H9 (cell line): Measurements from ENCODE around the gene EDN3. TPM values are rescaled to one million over a fixed set of nuclear protein-coding genes. Genes with fewer than 3 reads are reported as not detected.
"Not testable (repeated sequence)": the region's sequence is repeated elsewhere in the genome, so short reads cannot be mapped to it uniquely, and the experiment has no call there.

Experiments
- DNase-seq: peaks from one replicate; pipeline ENCODE4 v3.0.0-alpha.2; 2017
- H2AFZ ChIP-seq: one replicate; pipeline ENCODE4 v1.6.1; 2013; ENCODE audit warnings: mild to moderate bottlenecking, low read length, control low read depth, moderate library complexity
- H2AK5ac ChIP-seq: 2 replicates; pipeline ENCODE4 v1.6.1; 2013; ENCODE audit warnings: low read length, control low read depth, mixed read lengths; ENCODE audit not compliant: insufficient read length
- H2BK120ac ChIP-seq: one replicate; pipeline ENCODE4 v1.6.1; 2013; ENCODE audit warnings: low read depth, mild to moderate bottlenecking, low read length, control low read depth, inconsistent platforms; ENCODE audit not compliant: poor library complexity, severe bottlenecking
- H2BK12ac ChIP-seq: 2 replicates; pipeline ENCODE4 v1.6.1; 2013; ENCODE audit warnings: low read length, control low read depth, mixed read lengths, low read depth; ENCODE audit not compliant: insufficient read length
- H2BK15ac ChIP-seq: 2 replicates; pipeline ENCODE4 v1.6.1; 2013; ENCODE audit warnings: low read depth, low read length, control low read depth
- H2BK20ac ChIP-seq: one replicate; pipeline ENCODE4 v1.6.1; 2013; ENCODE audit warnings: low read depth, mild to moderate bottlenecking, low read length, control low read depth, inconsistent platforms; ENCODE audit not compliant: poor library complexity, severe bottlenecking
- H2BK5ac ChIP-seq: 2 replicates; pipeline ENCODE4 v1.6.1; 2013; ENCODE audit warnings: low read length, control low read depth, mixed read lengths; ENCODE audit not compliant: insufficient read length
- H3K14ac ChIP-seq: 2 replicates; pipeline ENCODE4 v1.6.1; 2013; ENCODE audit warnings: low read length, control low read depth; ENCODE audit not compliant: insufficient read depth
- H3K18ac ChIP-seq: 2 replicates; pipeline ENCODE4 v1.6.1; 2013; ENCODE audit warnings: low read depth, mild to moderate bottlenecking, mixed read lengths, low read length, control low read depth; ENCODE audit not compliant: insufficient read length
- H3K23ac ChIP-seq: 2 replicates; pipeline ENCODE4 v1.6.1; 2013; ENCODE audit warnings: low read length, control low read depth, mixed read lengths, low read depth; ENCODE audit not compliant: insufficient read length
- H3K23me2 ChIP-seq: 2 replicates; pipeline ENCODE4 v1.6.1; 2013; ENCODE audit warnings: low read depth, mild to moderate bottlenecking, mixed read lengths, low read length, control low read depth; ENCODE audit not compliant: insufficient read length, poor library complexity, severe bottlenecking
- H3K27ac ChIP-seq: 2 replicates; pipeline ENCODE4 v1.5.1; 2013; ENCODE audit warnings: low read length, control low read depth, mixed read lengths, low read depth; ENCODE audit not compliant: insufficient read length
- H3K27me3 ChIP-seq: 2 replicates; pipeline ENCODE4 v1.6.1; 2013; ENCODE audit warnings: low read length, control low read depth, inconsistent platforms; ENCODE audit not compliant: insufficient read depth
- H3K4ac ChIP-seq: 2 replicates; pipeline ENCODE4 v1.6.1; 2013; ENCODE audit warnings: low read depth, mild to moderate bottlenecking, control low read depth, inconsistent platforms, low read length, moderate library complexity
- H3K4me1 ChIP-seq: 2 replicates; pipeline ENCODE4 v1.6.1; 2013; ENCODE audit warnings: low read length, control low read depth, inconsistent platforms; ENCODE audit not compliant: insufficient read depth
- H3K4me2 ChIP-seq: 2 replicates; pipeline ENCODE4 v1.6.1; 2013; ENCODE audit warnings: low read length, control low read depth, mixed read lengths; ENCODE audit not compliant: insufficient read length, insufficient read depth
- H3K56ac ChIP-seq: 2 replicates; pipeline ENCODE4 v1.6.1; 2013; ENCODE audit warnings: low read depth, mild to moderate bottlenecking, mixed read lengths, low read length, control low read depth; ENCODE audit not compliant: insufficient read length
- H3K79me1 ChIP-seq: 2 replicates; pipeline ENCODE4 v1.6.1; 2013; ENCODE audit warnings: low read depth, mild to moderate bottlenecking, moderate library complexity, low read length, control low read depth, inconsistent platforms; ENCODE audit not compliant: insufficient read depth, poor library complexity, severe bottlenecking
- H3K79me2 ChIP-seq: 2 replicates; pipeline ENCODE4 v1.6.1; 2013; ENCODE audit warnings: low read length, control low read depth, inconsistent platforms; ENCODE audit not compliant: insufficient read depth
- H3K9ac ChIP-seq: 2 replicates; pipeline ENCODE4 v1.6.1; 2013; ENCODE audit warnings: low read length, control low read depth, mixed read lengths; ENCODE audit not compliant: insufficient read length; ENCODE audit errors: extremely low read depth
- H3K9me3 ChIP-seq: one replicate; pipeline ENCODE4 v1.6.1; 2013; ENCODE audit warnings: low read depth, low read length, inconsistent platforms; ENCODE audit not compliant: control insufficient read depth
- H3T11ph ChIP-seq: one replicate; pipeline ENCODE4 v1.6.1; 2013; ENCODE audit warnings: mild to moderate bottlenecking, low read length, control low read depth, inconsistent platforms
- H4K20me1 ChIP-seq: one replicate; pipeline ENCODE4 v1.6.1; 2013; ENCODE audit not compliant: control insufficient read depth, insufficient read length, insufficient read depth
- H4K5ac ChIP-seq: 2 replicates; pipeline ENCODE4 v1.6.1; 2013; ENCODE audit warnings: low read depth, mild to moderate bottlenecking, mixed read lengths, low read length, control low read depth; ENCODE audit not compliant: insufficient read length
- H4K8ac ChIP-seq: replicated peaks from 2 replicates; pipeline ENCODE4 v1.6.1; 2013; ENCODE audit warnings: low read length, control low read depth, mixed read lengths, low read depth; ENCODE audit not compliant: insufficient read length
- H4K91ac ChIP-seq: 2 replicates; pipeline ENCODE4 v1.6.1; 2013; ENCODE audit warnings: low read depth, mild to moderate bottlenecking, moderate library complexity, mixed read lengths, low read length, control low read depth; ENCODE audit not compliant: insufficient read length
- H3K27ac Mint-ChIP-seq, 3 experiments: 2 replicates in 2 of 3; 3 replicates in 1 of 3; pipeline ENCODE4 v1.8.0; 2020 to 2021; ENCODE audit warnings: mixed read lengths in 3 of 3, mild to moderate bottlenecking in 1 of 3, moderate library complexity in 1 of 3
- H3K27me3 Mint-ChIP-seq: 2 replicates; pipeline ENCODE4 v1.8.0; 2021; ENCODE audit warnings: low read depth, mild to moderate bottlenecking, moderate library complexity, mixed read lengths
- H3K36me3 Mint-ChIP-seq, 3 experiments: 2 replicates in 2 of 3; 3 replicates in 1 of 3; pipeline ENCODE4 v1.8.0; 2020 to 2021; ENCODE audit warnings: low read depth in 3 of 3, mixed read lengths in 3 of 3; ENCODE audit not compliant: insufficient read depth in 1 of 3
- H3K4me1 Mint-ChIP-seq, 2 experiments: 2 replicates each; pipeline ENCODE4 v1.8.0; 2020; ENCODE audit warnings: mixed read lengths in 2 of 2
- H3K4me3 Mint-ChIP-seq, 2 experiments: 2 replicates in 1 of 2; 3 replicates in 1 of 2; pipeline ENCODE4 v1.8.0; 2020 to 2021; ENCODE audit warnings: mild to moderate bottlenecking in 2 of 2, mixed read lengths in 2 of 2, moderate library complexity in 1 of 2
- H3K9me3 Mint-ChIP-seq, 2 experiments: 2 replicates in 1 of 2; 3 replicates in 1 of 2; pipeline ENCODE4 v1.8.0; 2020; ENCODE audit warnings: mild to moderate bottlenecking in 2 of 2, mixed read lengths in 2 of 2, moderate library complexity in 1 of 2
- WGBS: extraction: QIAGEN DNeasy Blood & Tissue Kit; methylation state at CpG from one replicate; pipeline ENCODE4 v1.1.7; 2013; ENCODE audit warnings: missing lambda C conversion rate, low lambda C conversion rate, mixed read lengths; ENCODE audit not compliant: insufficient read length; ENCODE audit errors: extremely low coverage; 5-methylcytosine and 5-hydroxymethylcytosine counted together
- total RNA-seq: library from RNA; stranded (reverse); gene quantifications from 2 replicates; pipeline ENCODE4 v1.2.1, GENCODE V29; 2021
- TF ChIP-seq, protein P1 (sequence below): fragments of 200-600 bp; sonication (generic); conservative IDR thresholded peaks from 3 replicates; pipeline ENCODE4 v1.8.0; 2021; ENCODE audit warnings: antibody characterized with exemption, mild to moderate bottlenecking

The EDN3 gene
- total RNA-seq, 1 experiment from 2014 or later, result 0.20 TPM

DNA sequence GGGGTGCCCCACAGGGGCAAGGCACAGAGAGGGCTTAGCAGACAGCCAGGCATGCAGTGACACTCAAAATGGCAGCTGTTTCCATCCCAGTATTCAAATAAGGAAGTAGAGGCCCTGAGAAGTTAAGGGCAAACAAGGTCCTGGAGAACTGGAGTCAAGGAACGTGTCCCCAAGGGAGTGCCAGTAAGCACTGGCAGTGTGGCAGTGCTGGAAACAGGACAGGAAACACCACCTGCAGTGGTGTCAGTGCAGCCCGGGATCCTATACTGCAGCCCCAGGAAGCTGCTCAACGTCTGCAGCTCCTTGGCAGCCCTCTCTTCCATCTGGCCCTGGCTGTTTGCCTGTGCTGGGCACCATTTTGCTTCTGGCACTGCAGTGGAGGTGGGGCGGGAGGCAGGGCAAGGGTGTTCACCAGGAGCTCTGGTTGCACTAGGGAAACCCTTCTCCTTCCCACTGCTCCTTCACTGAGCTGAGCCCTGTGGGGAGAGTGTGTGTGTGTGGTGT is 56.3 kb downstream of the EDN3 start:
- H3T11ph ChIP-seq, result no peak overlapping the region
- H3K9me3 Mint-ChIP-seq, result no peaks in the 10 kb centered on the region; a peak in 1 of 5 replicates
- H2BK20ac ChIP-seq, result no peak overlapping the region
- no peak overlapping the region for H2AK5ac ChIP-seq
- no peak overlapping the region for H4K5ac ChIP-seq
- H3K4me1 Mint-ChIP-seq, result peaks cover 4 to 8% of the 10 kb centered on the region in 2 experiments; a peak in 2 of 4 replicates
- no peak overlapping the region for H2AFZ ChIP-seq
- no peaks in the 10 kb centered on the region for H3K23me2 ChIP-seq
- WGBS, result no CpG with 5 or more reads among the region's 4 CpGs
- H4K20me1 ChIP-seq, result no peaks in the 10 kb centered on the region
- H3K27me3 ChIP-seq, result no peaks in the 10 kb centered on the region; the same call in 1 of the 2 replicates
- no peak overlapping the region for H3K23ac ChIP-seq
- no peak overlapping the region for H4K8ac ChIP-seq
- H3K27me3 Mint-ChIP-seq, result peaks cover 10% of the 10 kb centered on the region
- no peak overlapping the region for H2BK12ac ChIP-seq
- H3K4me1 ChIP-seq, result no peaks in the 10 kb centered on the region
- DNase-seq, result no peak
- H3K4ac ChIP-seq, result no peak overlapping the region
- no peak overlapping the region for H3K14ac ChIP-seq
- H4K91ac ChIP-seq, result no peak overlapping the region
- no peak overlapping the region for H3K4me3 Mint-ChIP-seq
- no peaks in the 10 kb centered on the region for H3K79me1 ChIP-seq
- H2BK5ac ChIP-seq, result no peak overlapping the region
- H2BK120ac ChIP-seq, result no peak overlapping the region
- H3K9ac ChIP-seq, result no peak overlapping the region
- no peak overlapping the region for H2BK15ac ChIP-seq
- no peak overlapping the region for H3K4me2 ChIP-seq
- H3K18ac ChIP-seq, result no peak overlapping the region
- no peaks in the 10 kb centered on the region for H3K79me2 ChIP-seq
- no peaks in the 10 kb centered on the region for H3K9me3 ChIP-seq
- H3K36me3 Mint-ChIP-seq, result no peaks in the 10 kb centered on the region
- H3K27ac Mint-ChIP-seq, result no peak overlapping the region
- no peak overlapping the region for H3K27ac ChIP-seq
- TF ChIP-seq, protein P1, sequence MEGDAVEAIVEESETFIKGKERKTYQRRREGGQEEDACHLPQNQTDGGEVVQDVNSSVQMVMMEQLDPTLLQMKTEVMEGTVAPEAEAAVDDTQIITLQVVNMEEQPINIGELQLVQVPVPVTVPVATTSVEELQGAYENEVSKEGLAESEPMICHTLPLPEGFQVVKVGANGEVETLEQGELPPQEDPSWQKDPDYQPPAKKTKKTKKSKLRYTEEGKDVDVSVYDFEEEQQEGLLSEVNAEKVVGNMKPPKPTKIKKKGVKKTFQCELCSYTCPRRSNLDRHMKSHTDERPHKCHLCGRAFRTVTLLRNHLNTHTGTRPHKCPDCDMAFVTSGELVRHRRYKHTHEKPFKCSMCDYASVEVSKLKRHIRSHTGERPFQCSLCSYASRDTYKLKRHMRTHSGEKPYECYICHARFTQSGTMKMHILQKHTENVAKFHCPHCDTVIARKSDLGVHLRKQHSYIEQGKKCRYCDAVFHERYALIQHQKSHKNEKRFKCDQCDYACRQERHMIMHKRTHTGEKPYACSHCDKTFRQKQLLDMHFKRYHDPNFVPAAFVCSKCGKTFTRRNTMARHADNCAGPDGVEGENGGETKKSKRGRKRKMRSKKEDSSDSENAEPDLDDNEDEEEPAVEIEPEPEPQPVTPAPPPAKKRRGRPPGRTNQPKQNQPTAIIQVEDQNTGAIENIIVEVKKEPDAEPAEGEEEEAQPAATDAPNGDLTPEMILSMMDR, result no peak
- no peak overlapping the region for H3K56ac ChIP-seq

DNA sequence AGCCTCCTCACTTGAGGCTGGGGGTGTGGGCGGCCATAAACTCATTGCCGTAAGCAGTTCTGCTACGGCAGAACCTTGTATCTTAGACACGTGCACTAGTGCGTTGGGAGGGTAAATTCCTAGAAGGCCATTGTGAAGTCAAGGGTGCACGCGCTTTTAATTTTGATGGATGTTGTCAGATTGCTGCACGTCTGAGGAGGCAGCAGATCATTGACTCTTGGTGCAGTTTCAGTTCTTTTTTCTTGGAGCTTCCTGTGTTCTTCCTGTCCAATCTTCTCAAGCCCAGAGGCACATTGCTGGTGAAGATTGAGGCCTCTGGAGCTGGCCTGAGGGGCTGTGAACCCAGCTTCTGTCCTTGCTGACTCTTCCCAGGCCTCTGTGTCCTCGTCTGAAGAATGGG is 58.4 kb downstream of the EDN3 start:
- H2BK15ac ChIP-seq, H3K9me3 ChIP-seq, H3K27ac ChIP-seq, H2AFZ ChIP-seq, H3T11ph ChIP-seq, H2BK20ac ChIP-seq, H3K23me2 ChIP-seq, H2BK12ac ChIP-seq, H3K27me3 ChIP-seq, H3K27me3 Mint-ChIP-seq, H3K4me1 ChIP-seq, H3K36me3 Mint-ChIP-seq, H3K14ac ChIP-seq, H3K56ac ChIP-seq, H3K79me2 ChIP-seq, DNase-seq, H4K5ac ChIP-seq, H4K20me1 ChIP-seq, H3K79me1 ChIP-seq, H2AK5ac ChIP-seq, H2BK5ac ChIP-seq, H3K27ac Mint-ChIP-seq, H3K9ac ChIP-seq, H3K18ac ChIP-seq, H2BK120ac ChIP-seq, H3K23ac ChIP-seq, H4K8ac ChIP-seq, H3K4me3 Mint-ChIP-seq, H3K4ac ChIP-seq, H3K4me2 ChIP-seq, H4K91ac ChIP-seq, H3K9me3 Mint-ChIP-seq: not testable (repeated sequence)
- no CpG with 5 or more reads among the region's 9 CpGs for WGBS
- peaks cover 8 to 28% of the 10 kb centered on the region in 2 experiments for H3K4me1 Mint-ChIP-seq
